Measurements from ENCODE around the gene RBPMS2.

DNA sequence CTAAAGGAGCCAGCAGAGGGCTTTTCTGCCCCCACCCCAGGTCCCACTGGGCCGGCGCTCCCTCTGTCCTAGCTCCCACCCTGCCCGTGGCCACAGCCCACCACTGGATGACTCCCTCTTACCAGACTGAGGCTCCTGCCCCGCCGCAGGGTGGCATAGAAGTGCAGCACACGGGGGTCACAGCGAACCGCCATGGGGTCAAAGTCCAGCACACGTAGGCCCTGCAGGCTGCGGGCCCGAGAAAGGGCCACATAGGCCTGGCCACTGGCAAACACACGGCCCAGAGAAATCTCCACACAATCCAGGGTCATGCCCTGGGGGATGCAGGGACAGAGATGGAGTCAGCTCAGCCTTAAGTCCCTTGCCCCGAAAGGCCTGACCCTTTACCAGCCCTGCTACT, 41.1 kb upstream of the RBPMS2 start:
- TF ChIP-seq EZH2 (IDR thresholded peaks at IDR 0.05; ENCODE audit: borderline replicate concordance, low read length): no peak
- TF ChIP-seq, protein P1, sequence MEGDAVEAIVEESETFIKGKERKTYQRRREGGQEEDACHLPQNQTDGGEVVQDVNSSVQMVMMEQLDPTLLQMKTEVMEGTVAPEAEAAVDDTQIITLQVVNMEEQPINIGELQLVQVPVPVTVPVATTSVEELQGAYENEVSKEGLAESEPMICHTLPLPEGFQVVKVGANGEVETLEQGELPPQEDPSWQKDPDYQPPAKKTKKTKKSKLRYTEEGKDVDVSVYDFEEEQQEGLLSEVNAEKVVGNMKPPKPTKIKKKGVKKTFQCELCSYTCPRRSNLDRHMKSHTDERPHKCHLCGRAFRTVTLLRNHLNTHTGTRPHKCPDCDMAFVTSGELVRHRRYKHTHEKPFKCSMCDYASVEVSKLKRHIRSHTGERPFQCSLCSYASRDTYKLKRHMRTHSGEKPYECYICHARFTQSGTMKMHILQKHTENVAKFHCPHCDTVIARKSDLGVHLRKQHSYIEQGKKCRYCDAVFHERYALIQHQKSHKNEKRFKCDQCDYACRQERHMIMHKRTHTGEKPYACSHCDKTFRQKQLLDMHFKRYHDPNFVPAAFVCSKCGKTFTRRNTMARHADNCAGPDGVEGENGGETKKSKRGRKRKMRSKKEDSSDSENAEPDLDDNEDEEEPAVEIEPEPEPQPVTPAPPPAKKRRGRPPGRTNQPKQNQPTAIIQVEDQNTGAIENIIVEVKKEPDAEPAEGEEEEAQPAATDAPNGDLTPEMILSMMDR (conservative IDR thresholded peaks at IDR 0.05 in 1 of 2, IDR thresholded peaks at IDR 0.05 in 1 of 2; ENCODE audit: extremely low read depth in 1 of 2, insufficient read depth in 1 of 2, low read depth in 1 of 2, low read length in 2 of 2): no peak
